Measurements from ENCODE around the gene LIN7B. TPM values are rescaled to one million over a fixed set of nuclear protein-coding genes. Genes with fewer than 3 reads are reported as not detected.

The LIN7B gene
- polyA plus RNA-seq, 1 of the 3 experiments (the other 2 are of a cell fraction) = 20.8 TPM

- DNase-seq = peak; percentile 95
- Histone ChIP-seq H3K4me1 (ENCODE audit: control insufficient read depth in 1 of 2, insufficient read depth in 2 of 2, low read depth in 1 of 2, low read length in 1 of 2) (peaks cover 3 to 15% of the 10 kb centered on the region in 2 experiments; a peak in 2 of 4 replicates), H3K9me3 (no peaks in the 10 kb centered on the region), H3K36me3 (replicated peaks in 1 of 2; ENCODE audit: control insufficient read depth in 1 of 2, insufficient read depth in 2 of 2, low read length in 1 of 2) (no peaks in the 10 kb centered on the region), H3K27ac (ENCODE audit: low read depth in 2 of 2, low read length in 1 of 2) (peak overlapping the region in 1 of 2 experiments; percentile 8; a peak in 1 of 4 replicates), H2AFZ (ENCODE audit: low read depth) (peak overlapping the region; percentile 88; the same call in 1 of the 2 replicates), H4K20me1 (ENCODE audit: insufficient read depth) (no peaks in the 10 kb centered on the region), H3K9me2 (no peaks in the 10 kb centered on the region), H3K4me3 (ENCODE audit: low read depth in 2 of 2, low read length in 1 of 2) (peak overlapping the region; percentile 58 to 81), H3K27me3 (ENCODE audit: insufficient read depth) (no peaks in the 10 kb centered on the region), H3K79me2 (ENCODE audit: insufficient read depth) (no peaks in the 10 kb centered on the region), H3K9ac (peak overlapping the region; percentile 66), H3F3A (replicated peaks; ENCODE audit: insufficient read depth) (peaks cover 12% of the 10 kb centered on the region), H3K4me2 (peak overlapping the region; percentile 92)
- ChIA-PET POLR2A (interaction anchor here (0.6 to 1.0 kb wide), 3 partner anchors 15 to 23 kb away, joined by 3 to 4 read pairs (median 3); no protein-coding TSS in a partner anchor), CTCF (interaction anchor here (0.6 to 11.1 kb wide), 4 partner anchors 22 to 56 kb away, joined by 4 to 87 read pairs (median 4); no protein-coding TSS in a partner anchor)
- TF ChIP-seq YY1 (IDR thresholded peaks at IDR 0.05; ENCODE audit: low read depth) = no peak
- no peak for TF ChIP-seq ZBTB33 (IDR thresholded peaks at IDR 0.05; ENCODE audit: borderline replicate concordance, low read depth)
- TF ChIP-seq NRF1 (IDR thresholded peaks at IDR 0.05; ENCODE audit: low read depth, low read length) = no peak
- TF ChIP-seq JUND (IDR thresholded peaks at IDR 0.05) = no peak
- TF ChIP-seq ELF1 (IDR thresholded peaks at IDR 0.05) = no peak
- no peak for TF ChIP-seq SMC3 (IDR thresholded peaks at IDR 0.05; ENCODE audit: low read depth, low read length)
- TF ChIP-seq REST (IDR thresholded peaks at IDR 0.05; ENCODE audit: low read depth, low read length) = no peak
- TF ChIP-seq FOSL2 (IDR thresholded peaks at IDR 0.05; ENCODE audit: borderline replicate concordance, low read depth) = no peak
- peak; percentile 26; the same call in 1 of the 2 replicates for TF ChIP-seq SIN3A (IDR thresholded peaks at IDR 0.05; ENCODE audit: borderline replicate concordance, low read depth, low read length)
- peak; percentile 53 for TF ChIP-seq CHD2 (IDR thresholded peaks at IDR 0.05; ENCODE audit: low read length, partially characterized antibody)
- no peak for TF ChIP-seq USF2 (IDR thresholded peaks at IDR 0.05; ENCODE audit: borderline replicate concordance, low read depth, low read length)
- peak; percentile 61; the same call in 1 of the 2 replicates for TF ChIP-seq MXI1 (IDR thresholded peaks at IDR 0.05; ENCODE audit: low read depth, low read length)
- TF ChIP-seq GATA2 (CRISPR knock-in tag; IDR thresholded peaks at IDR 0.05) = peak; percentile 20; the same call in 1 of the 2 replicates
- TF ChIP-seq TAF1 (IDR thresholded peaks at IDR 0.05; ENCODE audit: borderline replicate concordance, low read depth, low read length) = 0 out of 2 replicates have a peak, but pooled peaks have one; percentile 35
- TF ChIP-seq NFIC (IDR thresholded peaks at IDR 0.05; ENCODE audit: borderline replicate concordance) = no peak
- TF ChIP-seq MAX (IDR thresholded peaks at IDR 0.05; ENCODE audit: low read depth) = peak; percentile 61; the same call in 1 of the 2 replicates
- peak; percentile 71 for TF ChIP-seq POLR2AphosphoS5 (IDR thresholded peaks at IDR 0.05; ENCODE audit: low read depth, low read length)
- TF ChIP-seq RFX5 (IDR thresholded peaks at IDR 0.05; ENCODE audit: low read length) = no peak
- 6% methylated on average over 15 of the region's 21 CpGs for WGBS (ENCODE audit: low lambda C conversion rate)
Observed at GRCh38 chr19:49142866-49143335, 28.7 kb downstream of the LIN7B start.
